ENCODE results near the gene PCDHGA6.
"Not testable (repeated sequence)": the region's sequence is repeated elsewhere in the genome, so short reads cannot be mapped to it uniquely, and the experiment has no call there.

GRCh38 chr5:141414548-141415274 lies 41.0 kb downstream of the PCDHGA6 start:
- not testable (repeated sequence) for TF ChIP-seq POLR2AphosphoS5, CTCF (IDR thresholded peaks at IDR 0.05)
